Hindlimb muscle (tissue), 1 donor: Measurements from ENCODE around the gene PRR36. TPM values are rescaled to one million over a fixed set of nuclear protein-coding genes. Genes with fewer than 3 reads are reported as not detected.
"Not testable (repeated sequence)": the region's sequence is repeated elsewhere in the genome, so short reads cannot be mapped to it uniquely, and the experiment has no call there.

Experiments used
- DNase-seq: peaks from one replicate; pipeline ENCODE4 v3.0.0-alpha.2; 2013
- polyA plus RNA-seq: library from polyadenylated mRNA; unstranded; fragments of 120-200 nt; gene quantifications from one replicate; pipeline ENCODE4 v1.2.1, GENCODE V29; 2013; ENCODE audit not compliant: insufficient read length

Gene PRR36
- 0.48 TPM for polyA plus RNA-seq

DNA sequence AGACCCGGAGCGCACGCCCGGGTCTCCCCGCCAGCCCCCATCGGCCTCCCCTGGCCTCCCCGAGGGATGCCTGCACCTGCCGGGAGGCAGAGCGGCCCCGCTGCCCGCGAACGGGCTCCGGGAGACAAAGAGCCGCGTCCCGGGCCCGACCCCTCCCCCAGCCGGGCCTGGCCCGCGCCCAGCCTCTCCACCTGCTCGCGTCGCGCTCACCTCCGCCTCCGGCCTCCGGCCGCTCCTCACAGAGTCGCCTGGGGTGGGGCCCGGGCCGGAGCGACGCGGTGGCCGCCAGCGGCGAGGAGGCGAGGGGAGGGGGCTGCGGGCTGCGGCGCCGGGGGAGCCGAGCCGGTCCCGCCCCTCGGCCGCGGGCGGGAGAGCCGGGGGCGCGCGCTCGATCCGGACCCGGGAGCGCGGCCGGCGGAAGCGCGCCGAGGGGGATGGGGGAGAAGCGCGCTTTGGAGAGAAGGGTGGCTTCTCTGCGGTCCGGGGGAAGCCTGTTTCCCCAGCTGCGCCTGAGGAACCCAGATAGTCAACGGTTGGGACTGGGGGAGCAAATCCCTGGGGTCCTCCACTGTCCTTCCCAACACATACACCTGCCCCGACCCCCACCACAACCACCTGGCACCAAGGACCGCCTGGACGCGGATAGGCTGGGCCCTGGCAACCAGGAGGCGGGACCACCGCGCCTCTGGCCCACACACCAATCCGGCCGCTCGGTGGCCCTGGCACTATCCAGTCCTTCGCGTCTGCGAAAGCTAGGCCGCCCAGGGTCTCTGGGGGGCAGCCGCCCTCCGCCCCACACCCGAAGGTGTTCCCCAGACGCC lies at the start of gene PRR36:
Gene PRR36 (minus strand): TSS at position 315 of the 821 bp plus-strand sequence. CDS start 701 bp downstream, outside the sequence.
- DNase-seq: no peak

DNA sequence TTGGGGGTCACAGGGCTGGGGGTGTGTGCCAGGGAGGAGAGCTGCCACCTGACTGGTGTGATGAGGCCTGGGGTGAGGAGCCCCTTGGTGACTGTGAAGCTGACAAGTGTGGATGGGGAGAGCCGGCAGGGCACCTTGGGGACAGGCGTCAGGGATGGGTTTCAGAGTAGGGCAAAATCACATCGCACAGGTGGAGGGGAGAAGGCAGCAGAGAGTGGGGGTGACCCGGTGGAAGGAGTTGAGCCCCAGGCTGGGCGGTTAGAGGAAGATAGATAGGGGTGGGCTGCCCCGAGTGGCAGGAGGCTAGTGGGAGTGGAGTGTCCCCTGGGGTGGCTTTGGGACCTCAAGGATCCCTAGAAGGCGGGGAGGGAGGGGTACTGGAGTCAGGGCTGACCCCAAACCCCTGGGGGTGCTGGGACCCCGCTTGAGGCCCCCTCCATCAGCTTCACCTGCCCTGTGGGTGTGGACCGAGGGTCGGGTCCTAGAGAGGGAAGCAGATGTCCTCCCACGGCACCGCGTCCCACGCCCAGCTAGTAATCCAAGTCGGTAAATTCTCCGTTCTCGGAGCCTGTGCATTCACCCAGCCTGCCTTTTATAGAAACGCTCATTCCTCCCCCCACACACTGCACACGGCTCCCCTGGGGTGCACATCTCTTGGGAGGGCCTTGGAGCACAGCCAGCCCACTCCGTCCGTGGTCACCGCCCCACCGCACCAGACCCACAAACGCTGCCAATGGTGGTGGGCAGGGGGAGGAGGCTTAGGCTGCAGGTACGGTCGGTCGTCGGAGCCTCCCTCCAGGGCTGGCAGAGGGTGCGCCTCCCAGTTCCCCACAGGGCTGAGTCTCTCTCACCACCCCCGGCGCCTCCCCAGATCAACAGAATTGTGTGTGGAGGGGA lies 49.4 kb upstream of the PRR36 start:
- no peak for DNase-seq

DNA sequence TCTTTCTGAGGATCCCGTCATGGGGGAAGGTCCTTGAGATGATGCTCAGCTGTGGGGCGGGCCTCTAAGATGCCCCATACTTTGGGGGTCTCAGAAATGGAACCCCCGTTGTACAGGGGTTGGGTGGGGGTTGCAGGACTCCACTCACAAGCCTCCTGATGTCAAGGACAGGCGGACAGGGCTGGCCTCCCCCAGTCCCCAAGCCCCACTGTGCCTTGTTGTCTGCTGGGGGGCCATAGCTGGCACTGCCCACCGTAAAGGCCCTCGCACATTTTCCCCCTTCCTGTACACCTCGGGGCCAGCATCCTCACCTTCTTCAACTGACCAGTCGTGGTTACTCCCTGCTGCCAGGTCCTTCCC lies 48.6 kb upstream of the PRR36 start:
- no peak for DNase-seq

DNA sequence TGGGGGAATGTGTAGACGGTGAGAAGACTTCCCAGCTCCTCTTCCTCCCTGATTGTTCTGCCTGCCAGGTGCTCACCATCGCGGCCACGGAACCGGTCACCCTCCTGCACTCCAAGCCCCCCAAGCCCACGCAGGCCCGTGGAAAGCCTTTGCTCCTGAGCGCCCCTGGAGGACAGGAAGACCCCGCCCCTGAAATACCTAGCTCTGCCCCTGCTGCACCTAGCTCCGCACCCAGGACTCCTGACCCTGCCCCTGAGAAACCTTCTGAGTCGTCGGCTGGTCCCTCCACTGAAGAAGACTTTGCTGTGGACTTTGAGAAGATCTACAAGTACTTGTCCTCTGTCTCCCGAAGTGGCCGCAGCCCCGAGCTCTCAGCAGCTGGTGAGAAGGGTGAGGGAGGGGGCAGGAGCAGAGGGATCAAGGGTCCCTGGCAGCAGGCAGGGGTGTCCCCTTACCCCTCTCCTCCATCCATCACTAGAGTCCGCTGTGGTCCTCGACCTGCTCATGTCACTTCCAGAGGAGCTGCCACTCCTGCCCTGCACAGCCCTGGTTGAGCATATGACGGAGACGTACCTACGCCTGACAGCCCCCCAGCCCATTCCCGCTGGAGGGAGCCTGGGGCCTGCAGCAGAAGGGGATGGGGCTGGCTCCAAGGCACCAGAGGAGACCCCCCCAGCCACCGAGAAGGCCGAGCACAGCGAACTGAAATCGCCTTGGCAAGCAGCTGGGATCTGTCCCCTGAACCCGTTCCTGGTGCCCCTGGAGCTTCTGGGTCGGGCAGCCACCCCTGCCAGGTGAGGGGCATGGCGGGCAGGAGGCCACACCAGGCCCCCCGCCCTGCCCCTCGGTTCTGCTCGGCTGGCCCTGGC lies 48.0 kb upstream of the PRR36 start:
- no peak for DNase-seq

DNA sequence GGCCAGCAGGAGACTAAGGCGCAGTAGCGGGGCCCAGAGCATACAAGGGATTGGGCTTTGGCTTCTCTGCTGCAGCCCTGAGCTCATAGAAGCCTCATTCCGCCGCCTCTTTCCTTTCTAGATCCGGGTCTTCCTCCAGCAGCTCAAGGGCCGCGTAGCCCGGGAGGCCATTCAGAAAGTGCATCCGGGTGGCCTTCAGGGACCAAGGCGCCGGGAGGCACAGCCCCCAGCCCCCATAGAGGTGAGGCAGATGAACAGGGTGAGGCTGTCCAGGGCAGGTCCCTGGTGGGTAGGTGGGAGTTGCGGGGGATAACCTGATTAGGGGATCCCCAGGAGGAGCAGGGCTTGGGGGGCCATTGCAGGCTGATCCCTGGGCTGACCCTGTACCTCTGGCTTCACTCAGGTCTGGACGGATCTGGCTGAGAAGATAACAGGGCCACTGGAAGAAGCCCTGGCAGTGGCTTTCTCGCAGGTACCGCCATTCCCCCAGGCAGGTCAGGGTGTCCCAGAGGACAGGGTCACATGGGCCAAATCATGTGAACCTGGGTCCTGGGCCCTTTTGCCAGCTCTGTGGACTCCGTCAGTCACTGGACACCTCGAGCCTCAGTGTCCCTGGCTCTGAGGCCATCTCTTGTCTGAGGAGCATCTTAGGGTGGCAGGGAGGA lies 47.2 kb upstream of the PRR36 start:
- no peak for DNase-seq

DNA sequence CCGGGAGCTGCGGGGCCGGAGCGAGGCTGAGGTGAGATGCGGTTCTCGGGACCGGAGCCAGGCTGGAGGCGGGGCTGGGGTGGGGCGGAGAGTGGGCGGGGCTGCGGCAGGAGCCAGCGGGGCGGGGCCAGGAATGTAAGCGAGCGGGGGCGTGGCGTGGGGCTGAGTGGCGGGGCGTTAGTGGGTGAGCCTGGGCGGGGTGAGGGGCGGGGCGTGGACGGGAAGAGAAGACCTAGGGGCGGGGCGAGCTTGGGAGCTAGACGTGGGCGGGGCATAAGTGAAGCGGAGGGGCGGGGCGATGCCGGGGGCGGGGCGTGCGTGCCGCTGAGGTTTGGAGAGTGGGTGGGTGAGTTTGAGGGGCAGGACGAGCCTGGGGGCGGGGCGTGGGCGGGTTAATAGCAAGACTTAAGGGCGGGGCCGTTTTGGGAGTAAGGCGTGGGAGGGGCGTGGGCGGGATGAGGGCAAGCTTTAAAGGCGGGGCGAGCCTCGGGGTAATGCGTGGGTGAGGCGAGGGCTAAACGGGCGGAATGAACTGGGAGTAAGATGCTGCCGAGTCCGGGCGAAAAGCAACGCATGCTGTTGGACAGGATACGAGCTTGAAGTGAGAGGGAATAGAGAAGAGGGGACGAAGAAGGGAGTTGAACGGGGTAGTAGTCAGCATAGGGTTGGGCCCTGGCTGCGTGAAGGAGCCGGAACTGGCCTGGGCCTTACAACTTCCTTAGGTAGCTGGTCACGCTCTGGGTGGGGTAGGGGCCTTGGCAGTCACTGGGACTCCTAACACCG lies 46.5 kb upstream of the PRR36 start:
- DNase-seq: peak; percentile 95

DNA sequence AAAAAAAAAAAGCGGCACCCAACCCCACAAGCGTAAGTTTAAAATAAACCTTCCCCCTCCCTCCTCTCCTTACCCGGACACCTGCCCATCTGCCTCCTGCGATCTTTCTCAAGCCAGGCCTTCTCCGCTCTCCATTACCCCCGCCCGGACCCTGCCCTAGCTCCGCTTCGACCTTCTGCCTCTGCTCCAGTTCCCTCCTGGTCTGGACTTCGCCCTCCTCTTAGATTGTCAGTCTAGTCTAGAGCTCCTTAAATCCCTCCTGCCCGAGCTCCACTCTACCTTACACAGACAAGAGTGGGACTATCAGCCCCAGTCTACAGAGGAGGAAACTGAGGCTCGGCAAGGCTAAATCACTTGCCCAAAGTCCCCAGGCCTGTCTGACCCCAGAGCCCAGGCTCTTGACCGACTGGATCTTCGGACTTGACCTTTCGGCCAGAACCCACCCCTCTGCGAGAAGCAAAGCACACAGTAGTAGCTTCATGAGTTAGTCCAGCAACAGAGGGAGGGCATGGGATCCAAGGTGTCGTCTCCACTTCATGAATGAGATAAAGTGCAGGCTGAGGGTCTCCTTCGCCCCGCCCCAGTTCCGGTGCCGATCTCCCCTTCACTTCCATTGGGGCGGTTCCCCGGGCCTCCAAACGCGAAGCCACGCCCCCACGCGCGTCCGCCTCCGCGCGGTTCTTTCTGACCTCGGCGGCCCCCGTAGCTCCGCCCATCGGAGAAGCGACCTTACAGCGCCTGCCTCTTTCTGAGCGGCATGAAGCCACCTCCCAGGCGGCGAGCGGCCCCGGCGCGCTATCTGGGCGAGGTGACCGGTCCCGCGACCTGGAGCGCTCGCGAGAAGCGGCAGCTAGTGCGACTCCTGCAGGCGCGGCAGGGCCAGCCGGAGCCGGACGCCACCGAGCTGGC lies 45.7 kb upstream of the PRR36 start, which contains the start of gene SNAPC2:
Gene SNAPC2 (plus strand): TSS at position 729 of the 909 bp plus-strand sequence. CDS start 29 bp downstream, at position 758.
- peak; percentile 95 for DNase-seq

DNA sequence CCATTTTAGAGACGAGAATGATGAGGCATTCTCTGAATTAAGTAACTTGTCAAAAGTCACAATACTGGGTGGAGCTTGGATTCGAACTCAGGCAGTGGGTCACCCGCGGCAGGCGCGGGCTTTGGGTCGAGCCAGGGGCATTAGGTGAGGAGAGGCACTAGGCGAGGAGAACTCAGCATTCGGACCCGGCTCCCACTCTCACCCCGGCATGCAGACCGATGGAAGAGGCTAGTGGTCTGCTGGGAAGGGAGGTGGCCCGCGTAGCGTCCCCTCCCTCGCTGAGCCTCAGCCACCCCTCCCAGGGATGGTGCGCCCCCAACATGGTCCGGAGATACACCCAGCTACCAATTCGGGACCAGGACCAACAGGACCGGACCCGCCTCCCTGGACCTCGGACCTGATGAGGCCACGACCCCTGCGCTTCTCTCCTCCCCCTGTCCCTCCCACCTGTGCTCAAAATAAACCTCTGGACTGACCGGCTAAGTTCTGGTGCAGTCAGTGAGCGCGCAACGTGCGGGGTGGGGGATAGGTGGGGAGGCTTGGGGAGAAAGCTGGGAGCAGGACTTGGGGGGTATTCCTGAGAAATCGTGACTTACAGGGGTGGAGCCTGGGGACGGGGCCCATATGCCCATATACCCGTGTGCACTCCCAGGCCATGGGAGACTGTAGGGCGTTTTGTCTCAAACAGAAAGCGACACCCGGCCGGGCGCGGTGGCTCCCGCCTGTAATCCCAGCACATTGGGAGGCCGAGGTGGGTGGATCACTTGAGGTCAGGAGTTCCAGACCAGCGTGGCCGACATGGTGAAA lies 44.6 kb upstream of the PRR36 start:
- no peak for DNase-seq

DNA sequence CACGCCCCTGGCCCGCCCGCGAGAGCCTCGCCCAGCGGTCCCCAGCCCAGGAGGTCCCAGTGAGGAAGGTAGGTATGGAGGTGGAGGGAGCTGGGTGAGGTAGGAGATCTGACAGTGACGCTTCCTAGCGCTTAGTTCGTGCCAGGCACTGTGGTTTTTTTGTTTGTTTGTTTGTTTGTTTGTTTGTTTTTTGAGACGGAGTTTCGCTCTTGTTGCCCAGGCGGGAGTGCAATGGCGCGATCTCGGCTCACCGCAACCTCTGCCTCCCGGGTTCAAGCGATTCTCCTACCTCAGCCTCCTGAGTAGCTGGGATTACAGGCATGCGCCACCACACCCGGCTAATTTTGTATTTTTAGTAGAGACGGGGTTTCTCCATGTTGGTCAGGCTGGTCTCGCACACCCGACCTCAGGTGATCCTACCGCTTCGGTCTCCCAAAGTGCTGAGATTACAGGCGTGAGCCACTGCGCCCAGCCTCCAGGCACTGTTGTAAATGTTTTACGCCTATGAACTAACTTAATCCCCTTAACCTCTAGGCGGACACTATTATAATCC lies 43.9 kb upstream of the PRR36 start:
- DNase-seq: not testable (repeated sequence)

DNA sequence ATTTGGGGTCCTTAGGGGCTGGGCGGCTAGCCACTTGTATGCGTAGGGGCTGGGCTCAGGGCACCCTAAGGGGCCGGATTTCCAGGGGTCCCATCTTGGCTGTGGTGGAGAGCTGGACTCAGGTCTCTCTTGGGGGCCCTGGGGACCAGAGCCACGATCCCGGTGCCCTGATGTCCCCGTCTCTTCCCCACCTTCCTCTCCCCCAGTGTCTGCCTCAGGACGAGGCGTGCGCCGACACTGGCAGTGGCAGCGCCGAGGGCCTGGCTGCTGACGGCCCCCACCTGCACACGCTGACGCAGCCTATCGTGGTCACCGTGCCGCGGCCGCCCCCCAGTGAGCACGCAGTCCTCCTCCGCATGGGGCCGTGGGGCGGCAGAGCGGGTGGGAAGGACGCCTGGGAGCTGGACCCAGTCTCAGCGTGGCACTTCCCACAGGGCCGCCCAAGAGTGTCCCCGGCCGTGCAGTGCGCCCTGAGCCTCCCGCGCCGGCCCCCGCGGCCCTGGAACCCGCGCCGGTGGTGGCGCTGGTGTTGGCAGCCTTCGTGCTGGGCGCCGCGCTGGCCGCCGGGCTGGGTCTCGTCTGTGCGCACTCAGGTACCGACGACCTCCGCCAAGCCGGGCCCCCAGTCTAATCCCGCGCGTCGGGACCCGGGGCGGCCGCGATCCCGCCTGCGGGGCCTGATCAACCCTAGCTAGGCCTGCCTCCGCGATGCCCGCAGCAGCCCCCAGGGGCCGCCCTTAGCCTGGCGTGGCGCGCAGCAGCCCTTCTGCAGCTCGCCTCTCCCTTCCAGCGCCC lies 43.3 kb upstream of the PRR36 start:
- no peak for DNase-seq

DNA sequence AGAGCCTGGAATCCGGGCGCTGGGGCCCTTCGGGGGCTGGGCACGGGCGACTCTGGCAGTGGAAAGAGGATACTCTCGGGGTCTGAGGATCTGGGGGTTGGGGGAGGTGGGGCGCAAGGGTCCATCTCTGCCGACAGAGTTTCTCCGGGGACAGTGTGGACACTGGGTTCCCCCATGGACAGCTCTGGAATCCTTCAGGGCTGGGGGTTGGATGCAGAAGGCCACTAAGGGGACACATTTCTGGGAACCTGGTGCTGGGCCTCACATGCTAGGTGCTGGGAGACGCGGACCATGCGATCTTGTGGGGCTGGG lies 42.7 kb upstream of the PRR36 start:
- no peak for DNase-seq

DNA sequence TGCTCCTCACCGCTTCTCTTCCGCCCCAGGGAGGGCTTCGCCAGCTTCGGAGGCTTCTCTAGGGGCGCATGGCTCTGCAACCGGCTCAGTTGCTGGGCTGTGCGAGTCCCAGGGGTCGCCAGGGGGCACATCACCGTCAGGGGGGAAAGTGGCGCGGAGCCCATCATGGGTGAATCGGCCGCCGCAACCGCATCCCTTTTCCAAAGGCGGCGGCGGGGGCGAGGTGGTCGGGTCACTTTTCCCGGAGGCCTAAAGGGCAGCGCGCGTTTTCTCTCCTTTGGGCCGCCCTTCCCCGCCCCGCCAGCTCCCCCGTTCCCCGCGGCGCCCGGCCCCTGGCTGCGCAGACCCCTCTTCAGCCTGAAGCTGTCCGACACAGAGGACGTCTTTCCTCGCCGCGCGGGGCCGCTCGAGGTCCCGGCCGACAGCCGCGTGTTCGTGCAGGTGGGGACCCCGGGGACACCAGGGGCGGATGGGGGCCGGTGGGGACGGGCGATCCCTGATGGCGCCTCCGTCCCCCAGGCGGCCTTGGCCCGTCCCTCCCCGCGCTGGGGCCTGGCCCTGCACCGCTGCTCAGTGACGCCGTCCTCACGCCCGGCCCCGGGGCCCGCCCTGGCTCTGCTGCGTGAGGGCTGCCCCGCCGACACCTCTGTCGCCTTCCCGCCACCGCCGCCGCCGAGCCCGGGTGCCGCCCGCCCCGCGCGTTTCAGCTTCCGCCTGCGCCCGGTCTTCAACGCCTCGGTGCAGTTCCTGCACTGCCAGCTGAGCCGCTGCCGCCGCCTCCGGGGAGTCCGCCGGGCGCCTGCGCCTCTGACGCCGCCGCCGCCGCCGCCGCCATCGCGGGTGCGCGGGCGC lies 42.1 kb upstream of the PRR36 start:
- DNase-seq: no peak

DNA sequence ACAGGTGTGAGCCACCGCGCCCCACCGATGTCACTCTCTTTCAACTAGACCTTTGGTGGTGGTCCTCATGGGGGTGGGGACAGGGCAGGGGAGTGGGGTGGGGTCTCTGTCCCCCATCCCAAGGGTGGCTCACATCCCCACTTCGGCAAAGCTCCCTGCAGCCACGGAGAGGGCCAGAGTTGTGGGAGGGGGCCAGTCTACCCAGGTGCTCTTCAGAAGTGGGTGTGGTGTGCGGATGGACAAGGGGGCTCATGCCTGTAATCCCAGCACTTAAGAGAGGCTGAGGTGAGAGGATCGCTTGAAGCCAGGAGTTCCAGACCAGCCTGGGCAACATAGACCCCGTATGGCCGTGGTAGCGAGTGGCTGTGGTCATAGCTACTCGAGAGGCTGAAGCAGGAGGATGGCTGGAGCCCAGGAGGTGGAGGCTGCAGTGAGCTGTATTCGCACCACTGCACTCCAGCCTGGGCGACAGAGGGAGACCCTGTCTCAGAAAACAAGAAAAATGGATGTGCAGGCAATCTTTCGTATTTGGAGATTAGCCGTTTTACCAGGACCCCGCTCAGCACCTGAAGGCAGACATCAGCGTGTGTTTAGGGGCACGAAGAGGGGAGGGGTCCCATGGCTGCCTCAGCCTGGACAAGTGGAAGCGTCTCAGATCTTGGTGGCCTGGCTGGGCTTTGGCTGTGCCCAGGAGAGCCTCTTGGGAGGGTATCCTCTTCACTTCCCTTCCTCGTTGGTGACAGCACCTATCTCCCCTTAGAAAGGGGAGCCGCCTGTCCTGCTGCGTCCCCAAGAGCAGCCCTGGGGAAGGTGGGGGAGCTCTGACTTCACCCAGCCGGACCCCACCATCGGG lies 41.3 kb upstream of the PRR36 start:
- no peak for DNase-seq

DNA sequence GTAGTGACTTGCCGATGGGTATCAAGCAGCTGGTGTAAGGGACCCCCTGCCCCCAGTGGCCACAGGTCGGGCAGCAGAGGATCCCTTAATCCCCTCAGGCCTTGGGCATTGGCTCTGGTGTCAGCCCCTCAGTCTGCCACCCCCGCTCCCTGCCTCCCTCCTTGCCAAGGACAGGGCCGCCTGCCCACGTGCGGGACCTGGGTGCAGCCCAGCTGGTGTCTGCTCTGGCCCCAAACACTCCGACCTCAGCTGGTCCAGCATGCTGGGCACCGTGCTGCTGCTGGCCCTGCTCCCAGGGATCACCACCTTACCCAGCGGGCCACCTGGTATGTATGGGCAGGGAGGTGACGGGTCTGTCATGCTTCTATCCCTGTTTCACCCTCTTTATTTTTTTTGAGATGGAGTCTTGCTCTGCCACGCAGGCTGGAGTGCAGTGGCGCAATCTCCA lies 40.4 kb upstream of the PRR36 start, which contains the start of gene TGFBR3L:
Gene TGFBR3L (plus strand): TSS at position 233 of the 448 bp plus-strand sequence.
- no peak for DNase-seq

DNA sequence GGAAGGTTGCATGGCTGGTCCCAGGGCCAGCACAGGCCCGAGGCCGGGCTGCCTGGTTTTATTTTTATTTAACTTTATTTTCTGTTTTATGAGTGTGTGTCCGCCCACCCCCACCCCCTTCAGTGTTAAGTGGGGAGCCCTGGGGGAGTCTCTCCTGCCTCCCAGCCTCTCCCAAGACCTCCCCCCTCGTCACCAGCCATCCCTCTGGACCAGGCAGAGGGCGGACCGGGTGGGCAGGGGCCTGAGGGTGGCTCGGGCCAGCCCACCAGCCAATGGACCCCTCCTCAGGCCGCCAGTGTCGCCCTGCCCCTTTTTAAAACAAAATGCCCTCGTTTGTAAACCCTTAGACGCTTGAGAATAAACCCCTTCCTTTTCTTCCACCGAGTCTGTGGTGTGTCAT lies 39.9 kb upstream of the PRR36 start:
- DNase-seq: no peak

DNA sequence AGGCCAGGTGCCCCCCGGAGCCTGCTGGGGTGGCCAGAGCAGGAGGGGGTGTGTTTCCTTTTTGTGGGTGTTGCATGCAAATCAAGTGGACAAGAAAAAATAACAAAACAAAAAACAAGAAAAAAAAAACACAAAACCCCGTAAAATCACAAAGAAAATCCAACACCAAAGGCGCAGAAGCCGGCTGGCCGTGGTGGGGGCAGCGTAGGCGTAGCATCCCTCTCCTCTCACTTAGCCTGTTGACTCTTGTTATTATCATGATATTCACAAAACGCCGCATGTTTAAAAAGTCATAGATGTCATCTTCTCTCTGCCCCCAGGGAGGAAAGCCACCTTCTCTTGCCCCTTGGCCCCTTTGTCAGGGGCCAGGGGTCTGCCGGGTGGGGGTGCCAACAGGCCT lies 39.5 kb upstream of the PRR36 start:
- no peak for DNase-seq
